ENCODE results near the gene MYMX. TPM values are rescaled to one million over a fixed set of nuclear protein-coding genes. Genes with fewer than 3 reads are reported as not detected.
"Not testable (repeated sequence)": the region's sequence is repeated elsewhere in the genome, so short reads cannot be mapped to it uniquely, and the experiment has no call there.

MYMX gene
- total RNA-seq, 4 donors from 2014 or later = not detected

DNA sequence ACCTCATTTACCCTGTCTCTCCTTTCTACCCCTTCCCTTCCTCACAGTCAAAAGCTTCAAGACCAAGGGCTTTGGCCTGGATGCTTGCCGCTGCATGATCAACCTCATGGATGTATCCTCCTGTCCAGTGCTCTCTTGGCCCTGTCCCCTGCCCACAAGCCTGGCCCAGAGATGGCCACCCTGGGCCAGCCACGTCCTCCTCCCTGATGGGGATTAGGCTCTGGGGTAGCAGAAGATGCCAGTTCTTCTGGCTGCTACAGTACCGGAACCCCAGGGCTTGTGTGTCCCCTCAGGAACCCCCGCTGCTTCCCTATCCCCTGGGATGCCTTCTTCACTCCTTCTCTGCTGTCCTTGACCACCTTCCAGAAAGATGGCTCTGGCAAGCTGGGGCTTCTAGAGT lies 35.8 kb upstream of the MYMX start:
- 84 to 100% methylated on average over 1 to 2 of the region's 4 CpGs for WGBS, 2 donors
- Histone ChIP-seq H3K27ac (no peak overlapping the region), H3K4me1 (peaks cover 0 to 72% (median 8%) of the 10 kb centered on the region in 3 donors), H3K9me3 (no peaks in the 10 kb centered on the region), H3K27me3 (peaks cover 0 to 6% (median 0%) of the 10 kb centered on the region in 4 donors), H3K36me3 (no peaks in the 10 kb centered on the region), H3K4me3 (no peak overlapping the region)
- intact Hi-C loops (cut with DNase I) = no loop called here
- DNase-seq = no peak
- TF ChIP-seq POLR2A (IDR thresholded peaks at IDR 0.05) (no peak), CTCF (IDR thresholded peaks at IDR 0.05) (no peak)

GRCh38 chr6:44181784-44182183 lies 34.9 kb upstream of the MYMX start:
- H3K4me3 ChIP-seq; H3K27ac ChIP-seq; H3K9me3 ChIP-seq; H3K36me3 ChIP-seq; H3K27me3 ChIP-seq; intact Hi-C loops (cut with DNase I); DNase-seq: not testable (repeated sequence)
- peaks cover 0 to 67% (median 8%) of the 10 kb centered on the region in 3 donors for H3K4me1 ChIP-seq

- TF ChIP-seq CTCF (IDR thresholded peaks at IDR 0.05) (no peak), POLR2A (IDR thresholded peaks at IDR 0.05) (no peak)
- intact Hi-C loops (cut with DNase I) = no loop called here
- Histone ChIP-seq H3K27ac (peak overlapping the region in 2 of 4 donors; percentile 19 to 42), H3K9me3 (no peaks in the 10 kb centered on the region), H3K4me3 (no peak overlapping the region), H3K36me3 (no peaks in the 10 kb centered on the region), H3K4me1 (peaks cover 0 to 55% (median 4%) of the 10 kb centered on the region in 3 donors), H3K27me3 (peaks cover 0 to 6% (median 0%) of the 10 kb centered on the region in 4 donors)
- DNase-seq = no peak
- 92 to 100% methylated on average over 3 to 4 of the region's 4 CpGs for WGBS, 2 donors
Measured at GRCh38 chr6:44182911-44183390, 33.8 kb upstream of the MYMX start.

- Histone ChIP-seq H3K36me3 (no peaks in the 10 kb centered on the region), H3K4me3 (no peak overlapping the region), H3K27me3 (peaks cover 0 to 6% (median 0%) of the 10 kb centered on the region in 4 donors), H3K4me1 (peaks cover 0 to 47% (median 0%) of the 10 kb centered on the region in 3 donors), H3K9me3 (no peaks in the 10 kb centered on the region), H3K27ac (no peak overlapping the region)
- DNase-seq = no peak
- intact Hi-C loops (cut with DNase I) = no loop called here
- TF ChIP-seq CTCF (IDR thresholded peaks at IDR 0.05) = no peak
- TF ChIP-seq POLR2A (IDR thresholded peaks at IDR 0.05) = no peak
- WGBS, 2 donors = 76 to 78% methylated on average over 6 to 9 of the region's 9 CpGs
Measured at GRCh38 chr6:44183783-44184182, 32.9 kb upstream of the MYMX start.

DNA sequence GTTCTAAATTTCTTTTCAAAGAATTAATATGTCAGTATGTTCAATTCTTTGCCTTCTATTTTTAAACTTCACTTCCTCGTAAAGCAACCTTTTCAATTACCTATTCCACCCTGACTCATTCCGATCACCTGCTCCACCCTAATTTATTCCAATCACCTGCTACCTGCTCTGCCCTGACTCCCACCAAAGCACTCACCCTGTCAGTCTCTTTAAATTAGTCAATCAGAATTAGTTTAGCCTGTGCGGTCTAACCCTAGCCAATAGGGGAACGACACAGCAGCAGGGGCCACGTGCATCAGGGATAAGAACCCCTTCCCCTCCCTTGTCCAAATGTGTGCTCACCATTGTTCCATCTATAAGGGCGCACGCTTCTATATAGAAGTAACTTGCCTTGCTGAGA lies 31.4 kb upstream of the MYMX start:
- DNase-seq; H3K36me3 ChIP-seq; intact Hi-C loops (cut with DNase I); H3K9me3 ChIP-seq; H3K27me3 ChIP-seq; H3K4me3 ChIP-seq: not testable (repeated sequence)
- Histone ChIP-seq H3K27ac (peak overlapping the region in 1 of 4 donors; percentile 31), H3K4me1 (peaks cover 0 to 38% (median 0%) of the 10 kb centered on the region in 3 donors)
- 58 to 66% methylated on average over 6 to 7 of the region's 7 CpGs for WGBS, 2 donors

GRCh38 chr6:44185953-44186634 lies 30.6 kb upstream of the MYMX start:
- WGBS, 2 donors = 57 to 61% methylated on average over 7 of the region's 9 CpGs
- TF ChIP-seq POLR2A (IDR thresholded peaks at IDR 0.05) = no peak
- TF ChIP-seq CTCF (IDR thresholded peaks at IDR 0.05) = no peak
- no peaks in the 10 kb centered on the region for H3K9me3 ChIP-seq
- peaks cover 0 to 6% (median 0%) of the 10 kb centered on the region in 4 donors for H3K27me3 ChIP-seq
- H3K4me1 ChIP-seq = peaks cover 0 to 38% (median 0%) of the 10 kb centered on the region in 3 donors
- H3K36me3 ChIP-seq = no peaks in the 10 kb centered on the region
- DNase-seq = no peak
- intact Hi-C loops (cut with DNase I) = no loop called here
- H3K4me3 ChIP-seq = no peak overlapping the region
- peak overlapping the region in 3 of 4 donors; percentile 14 to 38 (median 31) for H3K27ac ChIP-seq

Data from esophagus squamous epithelium (tissue), 5 donors.